K562 (cell line): ENCODE data around the gene C19orf67.

ENCODE experiments used
- ZFP36 ChIP-seq: fragments of 150-350 bp; IDR thresholded peaks from 2 replicates; pipeline ENCODE4 v1.6.1; 2018; ENCODE audit warnings: low read length, low read depth; ENCODE audit not compliant: partially characterized antibody
- ZHX1 ChIP-seq: fragments of 150-350 bp; conservative IDR thresholded peaks from 2 replicates; pipeline ENCODE4 v1.6.1; 2014; ENCODE audit warnings: low read length
- ZNF780A ChIP-seq: fragments of 250-450 bp; sonication (Bioruptor Pico); IDR thresholded peaks from 2 replicates; pipeline ENCODE4 v1.5.0; 2021; ENCODE audit warnings: mild to moderate bottlenecking

GRCh38 chr19:14063105-14063504 lies 22.5 kb downstream of the C19orf67 start:
- TF ChIP-seq ZNF780A (CRISPR knock-in tag) (no peak), ZHX1 (no peak), ZFP36 (no peak)
